A549 (cell line): ENCODE results near the gene ATAD1. TPM values are rescaled to one million over a fixed set of nuclear protein-coding genes. Genes with fewer than 3 reads are reported as not detected.
A peak's percentile ranks its signal among the peaks of the same experiment; 100 is the strongest.
"Not testable (repeated sequence)": the region's sequence is repeated elsewhere in the genome, so short reads cannot be mapped to it uniquely, and the experiment has no call there.

Experiments used
- ATAC-seq, 2 experiments: fragments of 200-7000 bp in 1 of 2; fragments of >200 bp in 1 of 2; cut with Nextera tagmentation in 1 of 2; cut with Tn5 transposase in 1 of 2; 3 replicates each; pipeline versions ENCODE4 v1.8.0 to v1.9.1; 2018 to 2020; ENCODE audit warnings: mild to moderate bottlenecking in 1 of 2, moderate library complexity in 1 of 2
- CTCF ChIA-PET: fragments of 300-600 bp; sonication (Branson Sonifier 250); formaldehyde crosslinking; extraction: SDS; loops from one replicate; lab custom pipeline; 2021; ENCODE audit warnings: antibody characterized with exemption, inconsistent platforms; lab: Yijun Ruan, JAX
- POLR2A ChIA-PET: fragments of 350-600 bp; formaldehyde crosslinking; extraction: SDS; loops from one replicate; lab custom pipeline; 2021; ENCODE audit warnings: antibody characterized with exemption, inconsistent platforms; lab: Yijun Ruan, JAX
- DNase-seq, 2 experiments: peaks; one replicate each; pipeline versions ENCODE4 v3.0.0 to v3.0.0-alpha.2; 2011 to 2016; ENCODE audit warnings: low read depth in 1 of 2, low spot score in 1 of 2
- FAIRE-seq: peaks from 2 replicates; lab custom pipeline; 2011; peaks lifted over from hg19 to GRCh38; lab: Jason Lieb, UNC
- H3K27ac ChIP-seq, 2 experiments: fragments of >200 bp; sonication (Bioruptor Twin); formaldehyde crosslinking; 3 replicates each; pipeline ENCODE4 v1.5.1; 2016 to 2017
- H3K4me1 ChIP-seq: fragments of >200 bp; sonication (Bioruptor Twin); formaldehyde crosslinking; 3 replicates; pipeline ENCODE4 v1.6.1; 2016
- H3K4me2 ChIP-seq: fragments of >200 bp; sonication (Bioruptor Twin); formaldehyde crosslinking; 3 replicates; pipeline ENCODE4 v1.6.1; 2016
- H3K4me3 ChIP-seq: fragments of >200 bp; sonication (Bioruptor Twin); formaldehyde crosslinking; 3 replicates; pipeline ENCODE4 v1.5.1; 2016
- H3K9me3 ChIP-seq: fragments of >200 bp; sonication (Bioruptor Twin); formaldehyde crosslinking; 3 replicates; pipeline ENCODE4 v1.6.1; 2016
- ATOH8 ChIP-seq: fragments of 250-450 bp; sonication (Bioruptor Pico); IDR thresholded peaks from 2 replicates; pipeline ENCODE4 v1.5.0; 2020; ENCODE audit warnings: low read depth, mild to moderate bottlenecking, moderate library complexity
- CBX2 ChIP-seq: fragments of 200-600 bp; sonication (generic); IDR thresholded peaks from 2 replicates; pipeline ENCODE4 v1.6.1; 2016; ENCODE audit warnings: low read depth, mild to moderate bottlenecking, borderline replicate concordance
- CEBPB ChIP-seq, 2 experiments: fragments of >200 bp in 1 of 2; sonication (Bioruptor Twin) in 1 of 2; formaldehyde crosslinking in 1 of 2; IDR thresholded peaks; 2 replicates each; pipeline ENCODE4 v1.6.1; 2012 to 2016
- CHD4 ChIP-seq: fragments of 200-600 bp; sonication (generic); IDR thresholded peaks from 2 replicates; pipeline ENCODE4 v1.6.1; 2016; ENCODE audit warnings: antibody characterized with exemption, mild to moderate bottlenecking, borderline replicate concordance
- EP300 ChIP-seq, 2 experiments: fragments of >200 bp; sonication (Bioruptor Twin); formaldehyde crosslinking; IDR thresholded peaks; 2 replicates in 1 of 2; 3 replicates in 1 of 2; pipeline ENCODE4 v1.6.1; 2016 to 2017
- ESRRA ChIP-seq: fragments of 150-350 bp; IDR thresholded peaks from 2 replicates; pipeline ENCODE4 v1.6.1; 2014; ENCODE audit warnings: mild to moderate bottlenecking, low read length, borderline replicate concordance
- FOSB ChIP-seq: fragments of 250-450 bp; sonication (Bioruptor Pico); IDR thresholded peaks from 2 replicates; pipeline ENCODE4 v1.5.0; 2020; ENCODE audit warnings: mild to moderate bottlenecking, moderate library complexity
- FOSL2 ChIP-seq, 2 experiments: fragments of 450-650 bp in 1 of 2; fragments of >200 bp in 1 of 2; sonication (Bioruptor Twin) in 1 of 2; formaldehyde crosslinking; IDR thresholded peaks; 2 replicates each; pipeline versions ENCODE4 v1.5.0 to v1.6.1; 2016 to 2020; ENCODE audit warnings: mild to moderate bottlenecking in 1 of 2, moderate library complexity in 1 of 2
- GATA3 ChIP-seq: IDR thresholded peaks from 2 replicates; pipeline ENCODE4 v1.6.1; 2012; ENCODE audit warnings: borderline replicate concordance
- HEYL ChIP-seq: fragments of 250-450 bp; sonication (Bioruptor Pico); IDR thresholded peaks from 2 replicates; pipeline ENCODE4 v1.8.0; 2021; ENCODE audit warnings: mild to moderate bottlenecking, moderate library complexity
- HOXB13 ChIP-seq: fragments of 250-450 bp; sonication (Bioruptor Pico); IDR thresholded peaks from 2 replicates; pipeline ENCODE4 v1.5.0; 2020; ENCODE audit warnings: low read depth, mild to moderate bottlenecking, moderate library complexity
- JUN ChIP-seq, 2 experiments: fragments of >200 bp; sonication (Bioruptor Twin); formaldehyde crosslinking; IDR thresholded peaks; 2 replicates in 1 of 2; 3 replicates in 1 of 2; pipeline ENCODE4 v1.6.1; 2016 to 2017
- KDM1A ChIP-seq: fragments of 200-600 bp; sonication (generic); IDR thresholded peaks from 2 replicates; pipeline ENCODE4 v1.6.1; 2016; ENCODE audit warnings: low read depth, mild to moderate bottlenecking
- MAX ChIP-seq: IDR thresholded peaks from 2 replicates; pipeline ENCODE4 v1.6.1; 2012
- MAZ ChIP-seq: fragments of 150-350 bp; IDR thresholded peaks from 2 replicates; pipeline ENCODE4 v1.6.1; 2014; ENCODE audit warnings: antibody characterized with exemption, low read depth, low read length, borderline replicate concordance
- NR3C1 ChIP-seq: fragments of >200 bp; sonication (Bioruptor Twin); formaldehyde crosslinking; IDR thresholded peaks from 3 replicates; pipeline ENCODE4 v1.6.1; 2017
- PHF8 ChIP-seq: fragments of 200-600 bp; sonication (generic); IDR thresholded peaks from 2 replicates; pipeline ENCODE4 v1.6.1; 2016; ENCODE audit warnings: low read depth, mild to moderate bottlenecking, antibody characterized with exemption, moderate library complexity, borderline replicate concordance
- POLR2A ChIP-seq: IDR thresholded peaks from 2 replicates; pipeline ENCODE4 v1.6.1; 2012; ENCODE audit warnings: mild to moderate bottlenecking, low read length
- POLR2AphosphoS2 ChIP-seq: conservative IDR thresholded peaks from 2 replicates; pipeline ENCODE4 v1.6.1; 2012; ENCODE audit warnings: low read length, improper control_type of control experiment, inconsistent platforms
- RAD21 ChIP-seq, 2 experiments: fragments of >200 bp in 1 of 2; sonication (Bioruptor Twin) in 1 of 2; formaldehyde crosslinking in 1 of 2; IDR thresholded peaks in 1 of 2; conservative IDR thresholded peaks in 1 of 2; 2 replicates in 1 of 2; 3 replicates in 1 of 2; pipeline ENCODE4 v1.6.1; 2012 to 2018; ENCODE audit warnings: inconsistent platforms in 1 of 2
- RCOR1 ChIP-seq: fragments of 150-350 bp; IDR thresholded peaks from 2 replicates; pipeline ENCODE4 v1.6.1; 2014; ENCODE audit warnings: antibody characterized with exemption, low read length, low read depth
- RNF2 ChIP-seq: fragments of 200-600 bp; sonication (generic); IDR thresholded peaks from 2 replicates; pipeline ENCODE4 v1.6.1; 2016; ENCODE audit warnings: low read depth, mild to moderate bottlenecking, antibody characterized with exemption, moderate library complexity, borderline replicate concordance
- SMC3 ChIP-seq: fragments of >200 bp; sonication (Bioruptor Twin); formaldehyde crosslinking; IDR thresholded peaks from 3 replicates; pipeline ENCODE4 v1.6.1; 2018; ENCODE audit warnings: inconsistent platforms
- SREBF2 ChIP-seq: fragments of 450-650 bp; IDR thresholded peaks from 2 replicates; pipeline ENCODE4 v1.6.1; 2014; ENCODE audit warnings: mild to moderate bottlenecking, moderate library complexity
- ZC3H11A ChIP-seq: fragments of 450-650 bp; IDR thresholded peaks from 2 replicates; pipeline ENCODE4 v1.6.1; 2014; ENCODE audit warnings: antibody characterized with exemption, mild to moderate bottlenecking
- ZFP36 ChIP-seq: fragments of 450-650 bp; IDR thresholded peaks from 2 replicates; pipeline ENCODE4 v1.6.1; 2014; ENCODE audit warnings: borderline replicate concordance; ENCODE audit not compliant: partially characterized antibody
- ZNF302 ChIP-seq: fragments of 250-450 bp; sonication (Bioruptor Pico); IDR thresholded peaks from 2 replicates; pipeline ENCODE4 v1.9.0; 2021; ENCODE audit warnings: inconsistent platforms, mild to moderate bottlenecking, moderate library complexity
- ZSCAN20 ChIP-seq: fragments of 250-450 bp; sonication (Bioruptor Pico); IDR thresholded peaks from 2 replicates; pipeline ENCODE4 v1.8.0; 2022; ENCODE audit warnings: mild to moderate bottlenecking, moderate library complexity
- WGBS: methylation state at CpG from one replicate; pipeline ENCODE4 v1.1.6; 2017; ENCODE audit errors: missing lambda C conversion rate; 5-methylcytosine and 5-hydroxymethylcytosine counted together
- polyA plus RNA-seq, 4 experiments: library from polyadenylated mRNA; depleted of rRNA in 3 of 4; stranded (reverse); fragments of >200 nt; fragmentation: RNase III in 1 of 4; extraction: RNeasy Plus Mini Kit Qiagen cat#74134 plus additional on column Dnase treatment in 1 of 4; gene quantifications; 2 replicates in 3 of 4; 3 replicates in 1 of 4; pipeline ENCODE4 v1.2.3, GENCODE V29; 2011 to 2017

Gene ATAD1
- polyA plus RNA-seq, 2 of the 4 experiments (the other 2 are of a cell fraction), result 32.3 to 94.8 TPM

- no peak overlapping the region for H3K4me3 ChIP-seq
- no peaks in the 10 kb centered on the region for H3K4me1 ChIP-seq
- DNase-seq (no peak), FAIRE-seq (no peak), ATAC-seq (no peak)
- H3K9me3 ChIP-seq, result no peaks in the 10 kb centered on the region
- no peak overlapping the region for H3K4me2 ChIP-seq
- 92% methylated on average over 2 of the region's 2 CpGs for WGBS
- H3K27ac ChIP-seq, result no peak overlapping the region
- ChIA-PET CTCF (interaction anchor here (0.8 to 3.0 kb wide), 6 partner anchors 9 to 91 kb away, joined by 3 to 15 read pairs (median 5); no protein-coding TSS in a partner anchor), POLR2A (no interaction called here)
- TF ChIP-seq CHD4, result no peak
- TF ChIP-seq RCOR1, result no peak
- no peak for TF ChIP-seq CEBPB (IDR thresholded peaks at IDR 0.05)
- no peak for TF ChIP-seq GATA3
- no peak for TF ChIP-seq KDM1A
- TF ChIP-seq ZNF302 (CRISPR knock-in tag), result no peak
- TF ChIP-seq HEYL, result no peak
- TF ChIP-seq FOSB (CRISPR knock-in tag), result no peak
- TF ChIP-seq ZC3H11A, result no peak
- TF ChIP-seq FOSL2 (IDR thresholded peaks at IDR 0.05), result no peak
- TF ChIP-seq FOSL2 (CRISPR knock-in tag; IDR thresholded peaks at IDR 0.05), result no peak
- TF ChIP-seq POLR2AphosphoS2, result no peak
- no peak for TF ChIP-seq SREBF2
These were observed 66.8 kb downstream of the ATAD1 start for GRCh38 chr10:87751274-87751673.

DNA sequence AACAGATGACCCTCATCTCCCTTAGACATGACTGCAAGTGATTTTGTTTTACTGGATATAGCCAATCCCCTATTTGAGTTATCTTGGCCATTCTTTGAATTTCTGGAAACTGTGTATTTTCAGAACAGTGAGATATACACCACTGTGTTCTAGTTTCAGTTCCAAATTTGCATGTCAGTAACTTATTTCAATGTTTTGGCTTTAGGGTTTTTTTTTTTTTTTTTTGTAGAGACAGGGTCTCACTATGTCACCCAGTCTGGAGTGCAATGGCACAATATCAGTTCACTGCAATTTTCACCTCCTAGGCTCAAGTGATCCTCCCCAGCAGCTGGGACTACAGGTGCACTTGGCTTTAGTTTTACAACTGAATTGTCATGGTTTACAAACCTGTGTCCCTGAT, 67.2 kb downstream of the ATAD1 start:
- no peak overlapping the region for H3K27ac ChIP-seq
- CTCF ChIA-PET, result interaction anchor here (1.1 to 3.0 kb wide), 4 partner anchors 9 to 94 kb away, joined by 3 to 15 read pairs (median 7); no protein-coding TSS in a partner anchor
- H3K4me3 ChIP-seq, result no peak overlapping the region
- DNase-seq (no peak), ATAC-seq (no peak), FAIRE-seq (no peak)
- TF ChIP-seq RNF2, result no peak
- TF ChIP-seq NR3C1, result no peak
- TF ChIP-seq EP300 (IDR thresholded peaks at IDR 0.05), result no peak
- no peak overlapping the region for H3K4me2 ChIP-seq
- no peaks in the 10 kb centered on the region for H3K4me1 ChIP-seq
- POLR2A ChIA-PET, result no interaction called here
- no peaks in the 10 kb centered on the region for H3K9me3 ChIP-seq

DNA sequence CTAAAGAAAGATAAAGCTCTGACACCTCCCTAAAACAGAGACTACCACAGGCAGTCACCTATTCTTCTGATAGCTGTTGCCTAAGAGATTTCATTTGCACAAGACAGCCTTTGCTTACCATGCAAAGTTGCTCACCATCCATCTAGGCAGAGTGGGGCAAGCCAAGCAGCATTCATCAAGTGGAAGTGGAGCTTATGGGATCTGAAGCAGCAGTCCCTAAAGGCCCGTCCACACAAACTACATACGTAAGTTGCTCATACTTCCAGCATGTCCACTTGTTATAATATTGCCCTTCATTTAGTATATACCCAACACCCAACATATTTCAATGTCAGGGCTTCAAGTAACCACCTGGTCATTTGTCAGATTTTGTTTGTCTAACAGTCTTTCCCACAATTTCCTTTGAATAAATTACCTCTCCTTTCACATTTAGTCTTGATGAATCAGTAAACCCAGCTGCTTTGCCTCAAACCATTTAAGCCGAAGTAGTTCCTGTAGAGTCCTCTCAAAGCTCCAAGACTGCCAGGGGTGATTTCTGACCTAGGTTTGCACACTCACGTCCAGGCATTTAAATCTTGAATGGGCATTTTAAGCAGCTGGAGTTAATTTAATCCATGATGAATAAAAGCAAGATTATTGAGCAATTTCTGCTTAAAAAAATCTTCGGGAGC, 67.9 kb downstream of the ATAD1 start:
- FAIRE-seq (no peak), DNase-seq (no peak), ATAC-seq (peak in 1 of 2 experiments; percentile 45; a peak in 2 of 6 replicates)
- TF ChIP-seq GATA3, result no peak
- no peak for TF ChIP-seq PHF8
- no peak for TF ChIP-seq SMC3
- TF ChIP-seq ZFP36, result no peak
- no peak for TF ChIP-seq POLR2A
- TF ChIP-seq RAD21 (conservative IDR thresholded peaks at IDR 0.05 in 1 of 2, IDR thresholded peaks at IDR 0.05 in 1 of 2), result no peak
- TF ChIP-seq ZSCAN20 (CRISPR knock-in tag), result no peak
- no peak for TF ChIP-seq CBX2
- no peak for TF ChIP-seq ATOH8 (CRISPR knock-in tag)
- TF ChIP-seq JUN (IDR thresholded peaks at IDR 0.05), result no peak
- TF ChIP-seq ESRRA, result no peak
- no peak for TF ChIP-seq MAZ
- TF ChIP-seq MAX, result no peak
- TF ChIP-seq HOXB13, result no peak
- TF ChIP-seq NR3C1, result no peak
- Histone ChIP-seq H3K9me3 (no peaks in the 10 kb centered on the region), H3K27ac (no peak overlapping the region), H3K4me3 (no peak overlapping the region), H3K4me2 (no peak overlapping the region), H3K4me1 (no peaks in the 10 kb centered on the region)
- CTCF ChIA-PET, result interaction anchor here (1.1 to 3.0 kb wide), 6 partner anchors 10 to 93 kb away, joined by 3 to 15 read pairs (median 4); no protein-coding TSS in a partner anchor
- POLR2A ChIA-PET, result no interaction called here
- 92% methylated on average over 5 of the region's 5 CpGs for WGBS

DNA sequence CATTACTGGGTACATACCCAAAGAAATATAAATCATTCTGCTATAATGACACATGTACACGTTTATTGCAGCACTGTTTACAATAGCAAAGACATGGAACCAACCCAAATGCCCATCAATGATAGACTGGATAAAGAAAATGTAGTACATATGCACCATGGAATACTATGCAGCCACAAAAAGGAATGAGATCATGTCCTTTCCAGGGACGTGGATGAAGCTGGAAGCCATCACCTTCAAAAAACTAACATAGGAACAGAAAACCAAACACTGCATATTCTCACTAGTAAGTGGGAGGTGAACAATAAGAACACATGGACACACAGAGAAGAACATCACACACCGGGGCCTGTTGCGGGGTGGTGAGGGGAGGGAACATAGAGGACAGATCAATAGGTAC, 69.8 kb downstream of the ATAD1 start:
- not testable (repeated sequence) for H3K4me2 ChIP-seq, DNase-seq, H3K4me1 ChIP-seq, H3K9me3 ChIP-seq, H3K4me3 ChIP-seq, H3K27ac ChIP-seq, FAIRE-seq, ATAC-seq
- whole genome bisulfite sequencing, result 77% methylated on average over 4 of the region's 4 CpGs
- CTCF ChIA-PET, result interaction anchor here (1.0 to 1.8 kb wide), 3 partner anchors 12 to 70 kb away, joined by 3 to 4 read pairs (median 4); partner anchors contain the start of gene ATAD1
- POLR2A ChIA-PET, result interaction anchor here (0.7 kb wide), 1 partner anchor 97 kb away, joined by 3 read pairs; no protein-coding TSS in a partner anchor
